K562 (cell line): ENCODE measurements around the gene SLC35D2. TPM values are rescaled to one million over a fixed set of nuclear protein-coding genes. Genes with fewer than 3 reads are reported as not detected.
A peak's percentile ranks its signal among the peaks of the same experiment; 100 is the strongest.

Experiments used
- ATAC-seq: fragments of 200-7000 bp; cut with Tn5 transposase; 3 replicates; pipeline ENCODE4 v1.9.1; 2020; ENCODE audit warnings: moderate library complexity
- BruUV-seq: library from RNA; stranded (reverse); fragments of 400-500 nt; replicated peaks from 2 replicates; lab custom pipeline; 2021; lab: Mats Ljungman, UMichigan
- CTCF ChIA-PET: fragments of 300-600 bp; formaldehyde crosslinking; extraction: SDS; loops from one replicate; lab custom pipeline; 2021; ENCODE audit warnings: low intra/inter-chr PET ratio; lab: Yijun Ruan, JAX
- POLR2A ChIA-PET: fragments of 300-600, 350-650 bp; sonication (Branson Sonifier 250); formaldehyde crosslinking; extraction: SDS; loops from one replicate; lab custom pipeline; 2021; ENCODE audit warnings: antibody characterized with exemption, inconsistent platforms; lab: Yijun Ruan, JAX
- DNase-seq, 4 experiments: peaks; one replicate each; pipeline versions ENCODE4 v3.0.0 to v3.0.0-alpha.2; 2011 to 2018; ENCODE audit warnings: low spot score in 3 of 4, mixed read lengths in 3 of 4; ENCODE audit errors: extremely low read depth in 1 of 4
- FAIRE-seq: peaks from 2 replicates; lab custom pipeline; 2011; peaks lifted over from hg19 to GRCh38; lab: Jason Lieb, UNC
- H2AFZ ChIP-seq: 2 replicates; pipeline ENCODE4 v1.6.0; 2011; ENCODE audit warnings: low read depth, low read length, control low read depth, inconsistent platforms
- H3K27ac ChIP-seq: fragments of 200-600 bp; 3 replicates; pipeline ENCODE4 v1.8.0; 2011; ENCODE audit warnings: low read depth, mild to moderate bottlenecking, control low read depth, inconsistent platforms, low read length, moderate library complexity, mixed read lengths; ENCODE audit errors: extremely low read depth
- H3K27me3 ChIP-seq, 2 experiments: fragments of 300-600 bp in 1 of 2; 2 replicates in 1 of 2; 3 replicates in 1 of 2; pipeline versions ENCODE4 v1.6.0 to v1.8.0; 2011; ENCODE audit warnings: inconsistent platforms in 2 of 2, low read length in 2 of 2, mild to moderate bottlenecking in 1 of 2, mixed read lengths in 1 of 2, moderate library complexity in 1 of 2; ENCODE audit not compliant: control insufficient read depth in 2 of 2, insufficient read depth in 2 of 2
- H3K36me3 ChIP-seq: fragments of 300-600 bp; 3 replicates; pipeline ENCODE4 v1.8.0; 2011; ENCODE audit warnings: mild to moderate bottlenecking, low read length, inconsistent platforms; ENCODE audit not compliant: control insufficient read depth, insufficient read depth
- H3K4me1 ChIP-seq, 2 experiments: fragments of 200-600 bp in 1 of 2; replicated peaks in 1 of 2; 2 replicates in 1 of 2; 3 replicates in 1 of 2; pipeline versions ENCODE4 v1.5.1 to v1.8.0; 2011; ENCODE audit warnings: inconsistent platforms in 2 of 2, low read length in 2 of 2, mild to moderate bottlenecking in 1 of 2, mixed read lengths in 1 of 2, moderate library complexity in 1 of 2; ENCODE audit not compliant: control insufficient read depth in 2 of 2, insufficient read depth in 2 of 2
- H3K4me2 ChIP-seq: 2 replicates; pipeline ENCODE4 v1.6.1; 2011; ENCODE audit warnings: low read length, control low read depth, inconsistent platforms, mixed read lengths; ENCODE audit not compliant: insufficient read depth
- H3K4me3 ChIP-seq: fragments of 200-600 bp; sonication (generic), shearing (Covaris generic); 2 replicates; pipeline ENCODE4 v1.5.1; 2016; ENCODE audit warnings: control low read depth, inconsistent platforms
- H3K79me2 ChIP-seq: fragments of 200-600 bp; 3 replicates; pipeline ENCODE4 v1.8.0; 2011; ENCODE audit warnings: low read length, inconsistent platforms; ENCODE audit not compliant: control insufficient read depth, insufficient read depth
- H3K9ac ChIP-seq, 2 experiments: 2 replicates each; pipeline versions ENCODE4 v1.6.0 to v1.6.1; 2011; ENCODE audit warnings: low read depth in 2 of 2, low read length in 2 of 2, control low read depth in 1 of 2, inconsistent platforms in 1 of 2, mild to moderate bottlenecking in 1 of 2, mixed read lengths in 1 of 2; ENCODE audit not compliant: insufficient read depth in 1 of 2
- H3K9me1 ChIP-seq: one replicate; pipeline ENCODE4 v1.6.0; 2011; ENCODE audit warnings: inconsistent platforms, mild to moderate bottlenecking, low read length, moderate library complexity; ENCODE audit not compliant: control insufficient read depth, insufficient read depth
- H3K9me3 ChIP-seq: replicated peaks from 2 replicates; pipeline ENCODE4 v1.5.1; 2011; ENCODE audit warnings: low read depth, low read length, inconsistent platforms; ENCODE audit not compliant: control insufficient read depth, insufficient read depth
- H4K20me1 ChIP-seq: replicated peaks from 2 replicates; pipeline ENCODE4 v1.6.1; 2011; ENCODE audit warnings: low read length, inconsistent platforms, mixed read lengths; ENCODE audit not compliant: control insufficient read depth, insufficient read depth
- C11orf30 ChIP-seq: fragments of 450-650 bp; IDR thresholded peaks from 2 replicates; pipeline ENCODE4 v1.6.1; 2016; ENCODE audit warnings: low read depth, mild to moderate bottlenecking
- HMBOX1 ChIP-seq: sonication (generic); IDR thresholded peaks from 2 replicates; pipeline ENCODE4 v1.6.1; 2016
- NFIC ChIP-seq: fragments of 450-650 bp; IDR thresholded peaks from 2 replicates; pipeline ENCODE4 v1.6.1; 2017; ENCODE audit warnings: mild to moderate bottlenecking, inconsistent platforms
- PTTG1 ChIP-seq: fragments of 450-650 bp; IDR thresholded peaks from 2 replicates; pipeline ENCODE4 v1.6.1; 2016; ENCODE audit warnings: low read depth, mild to moderate bottlenecking, missing genetic modification characterization, missing compliant biosample characterization
- SMARCC2 ChIP-seq: fragments of 450-650 bp; IDR thresholded peaks from 2 replicates; pipeline ENCODE4 v1.6.1; 2017; ENCODE audit warnings: antibody characterized with exemption, moderate library complexity, mild to moderate bottlenecking, low read depth
- ZNF121 ChIP-seq: sonication (generic); formaldehyde crosslinking; conservative IDR thresholded peaks from 2 replicates; pipeline ENCODE4 v1.8.0; 2022; ENCODE audit warnings: missing genetic modification reagents
- WGBS: fragments of 100-300 bp; shearing (Covaris generic); methylation state at CpG from one replicate; pipeline ENCODE4 v1.1.6; 2016; ENCODE audit warnings: low coverage, mixed read lengths; ENCODE audit not compliant: insufficient coverage; ENCODE audit errors: missing lambda C conversion rate; 5-methylcytosine and 5-hydroxymethylcytosine counted together
- in situ Hi-C: fragments of 300-500 bp; cut with MboI; formaldehyde crosslinking; loops from 4 replicates; pipeline ENCODE4 v1.15.0; 2018; ENCODE audit warnings: inconsistent platforms, mixed read lengths
- intact Hi-C: fragments of 100-400 bp; cut with micrococcal nuclease; formaldehyde crosslinking; loops from 2 replicates; pipeline ENCODE4 v1.14.2; 2022
- polyA plus RNA-seq, 8 experiments: library from polyadenylated mRNA; depleted of rRNA in 4 of 8; stranded (reverse) in 5 of 8; unstranded in 3 of 8; fragments of >200 nt; fragmentation: Nextera tagmentation in 2 of 8; fragmentation: Illumina TruSeq in 1 of 8; extraction: Ambion mirVana in 2 of 8; extraction: Trizol in 1 of 8; gene quantifications; 2 replicates each; pipeline versions ENCODE4 v1.2.1 to v1.2.3, GENCODE V29; 2011 to 2014; ENCODE audit warnings: inconsistent platforms in 1 of 8, missing spikeins in 1 of 8
- total RNA-seq, 7 experiments: library from RNA; depleted of rRNA in 6 of 7; stranded (reverse); fragments of >200 nt in 6 of 7; fragmentation: Illumina TruSeq in 2 of 7; extraction: Trizol in 2 of 7; gene quantifications; 2 replicates each; pipeline versions ENCODE4 v1.2.1 to v1.2.3, GENCODE V29; 2011 to 2021; ENCODE audit warnings: low replicate concordance in 1 of 7

The SLC35D2 gene
- total and polyA plus RNA-seq, 9 of the 15 experiments (the other 6 are each of a cell fraction or from before 2014, with no cell fraction given): 2.9 to 14.9 (median 11.7) TPM

- Histone ChIP-seq H3K4me1 (peaks cover 5 to 11% of the 10 kb centered on the region in 2 experiments), H3K27me3 (no peaks in the 10 kb centered on the region), H2AFZ (no peak overlapping the region), H3K79me2 (no peaks in the 10 kb centered on the region), H3K27ac (no peak overlapping the region), H3K9me3 (no peaks in the 10 kb centered on the region), H3K4me3 (no peak overlapping the region), H3K36me3 (no peaks in the 10 kb centered on the region), H3K9me1 (no peaks in the 10 kb centered on the region), H3K4me2 (no peak overlapping the region), H4K20me1 (no peaks in the 10 kb centered on the region), H3K9ac (no peak overlapping the region)
- ChIA-PET POLR2A (interaction anchor here (1.1 kb wide), 1 partner anchor 12 kb away, joined by 3 read pairs; no protein-coding TSS in a partner anchor), CTCF (no interaction called here)
- WGBS: 70% methylated on average over 3 of the region's 3 CpGs
- in situ Hi-C loops (loop anchor here (10.0 kb wide), 1 partner anchor 327 kb away; no protein-coding TSS in a partner anchor), intact Hi-C loops (no loop called here)
- FAIRE-seq (no peak), ATAC-seq (no peak), DNase-seq (no peak)
- TF ChIP-seq SMARCC2 (no peak), PTTG1 (tag) (no peak), HMBOX1 (no peak), ZNF121 (CRISPR knock-in tag) (peak; percentile 70)
- no TSS peak for BruUV-seq
Measured at GRCh38 chr9:96338299-96338698, 45.2 kb downstream of the SLC35D2 start.

DNA sequence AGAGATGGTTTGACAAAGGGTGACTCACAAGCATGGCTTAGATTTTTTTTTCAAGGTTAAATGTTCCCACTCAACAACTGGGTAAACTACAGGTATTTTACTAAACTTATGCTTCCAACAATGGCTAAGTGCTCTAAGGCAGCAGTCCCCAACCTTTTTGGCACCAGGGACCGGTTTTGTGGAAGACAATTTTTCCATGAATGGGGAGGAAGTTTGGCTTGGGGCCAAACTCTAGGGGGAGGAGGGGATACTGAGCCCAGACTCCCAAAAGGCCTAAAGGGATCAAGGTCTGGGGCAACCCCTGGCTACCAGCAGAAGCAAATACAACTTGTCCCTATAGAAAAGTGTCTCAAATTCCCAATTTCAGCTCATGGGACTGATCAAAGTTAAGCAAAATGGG lies 49.6 kb downstream of the SLC35D2 start:
- 0% methylated on average over 1 of the region's 1 CpG for WGBS
- BruUV-seq: no TSS peak
- ATAC-seq (no peak), FAIRE-seq (no peak)
- intact Hi-C loops: no loop called here
- H3K4me2 ChIP-seq: no peak overlapping the region
- no peaks in the 10 kb centered on the region for H3K9me3 ChIP-seq
- no peak overlapping the region for H2AFZ ChIP-seq
- H3K4me3 ChIP-seq: no peak overlapping the region
- TF ChIP-seq C11orf30 (no peak), NFIC (peak; percentile 82)
- TF ChIP-seq, all 486 proteins: peak for 1
- Histone ChIP-seq H4K20me1 (no peaks in the 10 kb centered on the region), H3K9me1 (no peaks in the 10 kb centered on the region), H3K79me2 (no peaks in the 10 kb centered on the region), H3K27me3 (no peaks in the 10 kb centered on the region), H3K36me3 (no peaks in the 10 kb centered on the region), H3K4me1 (no peaks in the 10 kb centered on the region; a peak in 1 of 5 replicates), H3K27ac (no peak overlapping the region), H3K9ac (no peak overlapping the region)
- in situ Hi-C loops: loop anchor here (10.0 kb wide), 1 partner anchor 331 kb away; no protein-coding TSS in a partner anchor
- ChIA-PET POLR2A (no interaction called here), CTCF (no interaction called here)
- DNase-seq: no peak
